Measurements from ENCODE around the gene NARS2. TPM values are rescaled to one million over a fixed set of nuclear protein-coding genes. Genes with fewer than 3 reads are reported as not detected.

Gene NARS2
- total RNA-seq, 4 donors from 2014 or later, result 9.2 to 39.9 (median 19.6) TPM

- Histone ChIP-seq H3K27ac (no peak overlapping the region), H3K4me3 (no peak overlapping the region), H3K4me1 (no peaks in the 10 kb centered on the region), H3K36me3 (no peaks in the 10 kb centered on the region), H3K9me3 (no peaks in the 10 kb centered on the region), H3K27me3 (no peaks in the 10 kb centered on the region)
- DNase-seq, result no peak
- intact Hi-C loops (cut with DNase I; ENCODE audit: low total_unique reads), result no loop called here
- no peak for TF ChIP-seq POLR2A (IDR thresholded peaks at IDR 0.05)
- TF ChIP-seq CTCF (IDR thresholded peaks at IDR 0.05), result no peak
Measured at GRCh38 chr11:78400116-78400515, 174.5 kb downstream of the NARS2 start.

GRCh38 chr11:78399136-78399535 lies 175.5 kb downstream of the NARS2 start:
- Histone ChIP-seq H3K36me3 (no peaks in the 10 kb centered on the region), H3K4me1 (no peaks in the 10 kb centered on the region), H3K4me3 (no peak overlapping the region), H3K27ac (no peak overlapping the region), H3K27me3 (no peaks in the 10 kb centered on the region), H3K9me3 (no peaks in the 10 kb centered on the region)
- intact Hi-C loops (cut with DNase I; ENCODE audit: low total_unique reads), result no loop called here
- no peak for DNase-seq
- no peak for TF ChIP-seq CTCF (IDR thresholded peaks at IDR 0.05)
- no peak for TF ChIP-seq POLR2A (IDR thresholded peaks at IDR 0.05)

- H3K27me3 ChIP-seq, result no peaks in the 10 kb centered on the region
- TF ChIP-seq POLR2A (IDR thresholded peaks at IDR 0.05) (no peak), CTCF (IDR thresholded peaks at IDR 0.05) (no peak)
- H3K4me3 ChIP-seq, result no peak overlapping the region
- no peak for DNase-seq
- H3K27ac ChIP-seq, result no peak overlapping the region
- H3K4me1 ChIP-seq, result no peaks in the 10 kb centered on the region
- no peaks in the 10 kb centered on the region for H3K9me3 ChIP-seq
- H3K36me3 ChIP-seq, result no peaks in the 10 kb centered on the region
- intact Hi-C loops (cut with DNase I; ENCODE audit: low total_unique reads), result no loop called here
Measured at GRCh38 chr11:78398715-78399114, 175.9 kb downstream of the NARS2 start.

- TF ChIP-seq POLR2A (IDR thresholded peaks at IDR 0.05), result no peak
Measured at GRCh38 chr11:78397398-78397797, 177.3 kb downstream of the NARS2 start.

GRCh38 chr11:78395597-78395996 lies 179.1 kb downstream of the NARS2 start:
- intact Hi-C loops (cut with DNase I; ENCODE audit: low total_unique reads), result no loop called here
- no peaks in the 10 kb centered on the region for H3K36me3 ChIP-seq
- no peaks in the 10 kb centered on the region for H3K4me1 ChIP-seq
- TF ChIP-seq POLR2A (IDR thresholded peaks at IDR 0.05) (no peak), CTCF (IDR thresholded peaks at IDR 0.05) (no peak)
- no peak for DNase-seq
- no peak overlapping the region for H3K4me3 ChIP-seq
- H3K27me3 ChIP-seq, result no peaks in the 10 kb centered on the region
- no peak overlapping the region for H3K27ac ChIP-seq
- no peaks in the 10 kb centered on the region for H3K9me3 ChIP-seq

More at GRCh38 chr11:78397398-78397797, 177.3 kb downstream of the NARS2 start:
- no peak overlapping the region for H3K27ac ChIP-seq
- no peaks in the 10 kb centered on the region for H3K4me1 ChIP-seq
- H3K4me3 ChIP-seq, result no peak overlapping the region
- no peaks in the 10 kb centered on the region for H3K9me3 ChIP-seq
- intact Hi-C loops (cut with DNase I; ENCODE audit: low total_unique reads), result no loop called here
- DNase-seq, result no peak
- H3K36me3 ChIP-seq, result no peaks in the 10 kb centered on the region
- no peaks in the 10 kb centered on the region for H3K27me3 ChIP-seq

- Histone ChIP-seq H3K36me3 (no peaks in the 10 kb centered on the region), H3K9me3 (no peaks in the 10 kb centered on the region), H3K4me3 (no peak overlapping the region), H3K4me1 (no peaks in the 10 kb centered on the region), H3K27me3 (no peaks in the 10 kb centered on the region), H3K27ac (no peak overlapping the region)
- intact Hi-C loops (cut with DNase I; ENCODE audit: low total_unique reads), result no loop called here
- DNase-seq, result no peak
- TF ChIP-seq POLR2A (IDR thresholded peaks at IDR 0.05) (no peak), CTCF (IDR thresholded peaks at IDR 0.05) (no peak)
Measured at GRCh38 chr11:78392854-78393253, 181.8 kb downstream of the NARS2 start.
